Measurements from ENCODE around the gene HTT. TPM values are rescaled to one million over a fixed set of nuclear protein-coding genes. Genes with fewer than 3 reads are reported as not detected.

Gene HTT
- total RNA-seq, 1 experiment from 2014 or later, result 64.4 TPM

GRCh38 chr4:3229964-3230363, 155.5 kb downstream of the HTT start:
- no peaks in the 10 kb centered on the region for H3K4me1 Mint-ChIP-seq
- Histone ChIP-seq H3K27ac (ENCODE audit: insufficient read length, low read depth, low read length) (no peak overlapping the region), H3K14ac (ENCODE audit: insufficient read depth, low read length) (no peak overlapping the region), H3K4ac (ENCODE audit: low read depth, low read length) (no peak overlapping the region), H3K79me1 (ENCODE audit: insufficient read depth, low read depth, low read length, poor library complexity, severe bottlenecking) (no peaks in the 10 kb centered on the region), H2BK12ac (ENCODE audit: insufficient read length, low read depth, low read length) (no peak overlapping the region), H3K9ac (ENCODE audit: extremely low read depth, insufficient read length, low read length) (no peak overlapping the region), H2BK20ac (ENCODE audit: low read depth, low read length, poor library complexity, severe bottlenecking) (no peak overlapping the region), H2AK5ac (ENCODE audit: insufficient read length, low read length) (no peak overlapping the region), H2AFZ (ENCODE audit: low read length) (no peak overlapping the region), H3K56ac (ENCODE audit: insufficient read length, low read depth, low read length) (no peak overlapping the region), H2BK15ac (ENCODE audit: low read depth, low read length) (no peak overlapping the region), H3K23me2 (ENCODE audit: insufficient read length, low read depth, low read length, poor library complexity, severe bottlenecking) (no peaks in the 10 kb centered on the region), H3K9me3 (ENCODE audit: control insufficient read depth, low read depth, low read length) (no peaks in the 10 kb centered on the region), H4K20me1 (ENCODE audit: control insufficient read depth, insufficient read depth, insufficient read length) (peaks cover 5% of the 10 kb centered on the region), H4K5ac (ENCODE audit: insufficient read length, low read depth, low read length) (no peak overlapping the region), H3K27me3 (ENCODE audit: insufficient read depth, low read length) (no peaks in the 10 kb centered on the region), H4K91ac (ENCODE audit: insufficient read length, low read depth, low read length) (no peak overlapping the region), H2BK5ac (ENCODE audit: insufficient read length, low read length) (no peak overlapping the region), H3K79me2 (ENCODE audit: insufficient read depth, low read length) (no peaks in the 10 kb centered on the region), H3T11ph (ENCODE audit: low read length) (no peak overlapping the region), H2BK120ac (ENCODE audit: low read depth, low read length, poor library complexity, severe bottlenecking) (no peak overlapping the region), H3K4me1 (ENCODE audit: insufficient read depth, low read length) (no peaks in the 10 kb centered on the region), H4K8ac (replicated peaks; ENCODE audit: insufficient read length, low read depth, low read length) (no peak overlapping the region), H3K23ac (ENCODE audit: insufficient read length, low read depth, low read length) (no peak overlapping the region), H3K4me2 (ENCODE audit: insufficient read depth, insufficient read length, low read length) (no peak overlapping the region), H3K18ac (ENCODE audit: insufficient read length, low read depth, low read length) (no peak overlapping the region)
- H3K9me3 Mint-ChIP-seq, result peaks cover 3 to 7% of the 10 kb centered on the region in 2 experiments; a peak in 3 of 5 replicates
- no CpG with 5 or more reads among the region's 17 CpGs for WGBS (ENCODE audit: extremely low coverage, insufficient read length, low lambda C conversion rate)
- no peak overlapping the region for H3K4me3 Mint-ChIP-seq
- H3K27ac Mint-ChIP-seq, result no peak overlapping the region
- peaks cover 60 to 74% (median 67%) of the 10 kb centered on the region in 3 experiments for H3K36me3 Mint-ChIP-seq (ENCODE audit: insufficient read depth in 1 of 3, low read depth in 3 of 3)
- TF ChIP-seq, protein P1, sequence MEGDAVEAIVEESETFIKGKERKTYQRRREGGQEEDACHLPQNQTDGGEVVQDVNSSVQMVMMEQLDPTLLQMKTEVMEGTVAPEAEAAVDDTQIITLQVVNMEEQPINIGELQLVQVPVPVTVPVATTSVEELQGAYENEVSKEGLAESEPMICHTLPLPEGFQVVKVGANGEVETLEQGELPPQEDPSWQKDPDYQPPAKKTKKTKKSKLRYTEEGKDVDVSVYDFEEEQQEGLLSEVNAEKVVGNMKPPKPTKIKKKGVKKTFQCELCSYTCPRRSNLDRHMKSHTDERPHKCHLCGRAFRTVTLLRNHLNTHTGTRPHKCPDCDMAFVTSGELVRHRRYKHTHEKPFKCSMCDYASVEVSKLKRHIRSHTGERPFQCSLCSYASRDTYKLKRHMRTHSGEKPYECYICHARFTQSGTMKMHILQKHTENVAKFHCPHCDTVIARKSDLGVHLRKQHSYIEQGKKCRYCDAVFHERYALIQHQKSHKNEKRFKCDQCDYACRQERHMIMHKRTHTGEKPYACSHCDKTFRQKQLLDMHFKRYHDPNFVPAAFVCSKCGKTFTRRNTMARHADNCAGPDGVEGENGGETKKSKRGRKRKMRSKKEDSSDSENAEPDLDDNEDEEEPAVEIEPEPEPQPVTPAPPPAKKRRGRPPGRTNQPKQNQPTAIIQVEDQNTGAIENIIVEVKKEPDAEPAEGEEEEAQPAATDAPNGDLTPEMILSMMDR (conservative IDR thresholded peaks at IDR 0.05), result no peak
- H3K27me3 Mint-ChIP-seq (ENCODE audit: low read depth), result peaks cover 11% of the 10 kb centered on the region
- DNase-seq, result no peak
